ENCODE measurements around the gene IQSEC3.

DNA sequence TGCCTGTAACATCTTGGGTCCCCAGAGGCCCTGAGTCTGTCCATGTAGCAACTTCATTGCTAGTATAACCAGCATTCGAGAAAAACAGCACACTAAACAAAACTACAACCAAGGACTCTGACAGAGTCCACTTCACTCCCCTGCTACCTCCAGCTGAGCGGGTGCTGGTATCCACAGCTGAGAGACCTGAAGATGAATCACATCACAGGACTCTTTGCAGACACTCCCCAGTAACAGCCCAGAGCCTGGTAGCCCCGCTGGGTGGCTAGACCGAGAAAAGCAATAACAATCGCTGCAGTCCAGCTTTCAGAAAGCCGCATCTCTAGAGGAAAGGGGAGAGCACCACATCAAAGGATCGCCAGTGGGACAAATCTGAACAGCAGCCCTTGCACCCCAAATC lies 9.0 kb upstream of the IQSEC3 start:
- TF ChIP-seq POLR2A (IDR thresholded peaks at IDR 0.05; ENCODE audit: low read depth, low read length) (no peak), POLR2AphosphoS5 (IDR thresholded peaks at IDR 0.05; ENCODE audit: low read depth, low read length) (no peak)
